Liver (tissue), 9 donors: ENCODE data around the gene CHKA. TPM values are rescaled to one million over a fixed set of nuclear protein-coding genes. Genes with fewer than 3 reads are reported as not detected.

Experiments
- DNase-seq: peaks from one replicate; pipeline ENCODE4 v3.0.0-alpha.2; 2017; ENCODE audit warnings: low spot score
- H3K27ac ChIP-seq, 2 donors: one replicate each; pipeline ENCODE4 v1.7.0; 2013; ENCODE audit warnings: inconsistent platforms in 2 of 2, low read length in 2 of 2, control low read depth in 1 of 2, low read depth in 1 of 2, mild to moderate bottlenecking in 1 of 2
- H3K27me3 ChIP-seq, 4 donors: one replicate each; pipeline versions ENCODE4 v1.6.1 to v1.7.0; 2013; ENCODE audit warnings: low read length in 3 of 4, inconsistent platforms in 1 of 4, mild to moderate bottlenecking in 1 of 4, moderate library complexity in 1 of 4; ENCODE audit not compliant: control insufficient read depth in 4 of 4, insufficient read depth in 4 of 4
- H3K36me3 ChIP-seq, 4 donors: one replicate each; pipeline versions ENCODE4 v1.6.1 to v1.7.0; 2013; ENCODE audit warnings: low read length in 3 of 4, mild to moderate bottlenecking in 3 of 4, low read depth in 1 of 4, moderate library complexity in 1 of 4; ENCODE audit not compliant: control insufficient read depth in 4 of 4, insufficient read depth in 3 of 4
- H3K4me1 ChIP-seq, 4 donors: one replicate each; pipeline versions ENCODE4 v1.6.1 to v1.7.0; 2013; ENCODE audit warnings: low read length in 3 of 4, mild to moderate bottlenecking in 3 of 4, moderate library complexity in 1 of 4; ENCODE audit not compliant: control insufficient read depth in 4 of 4, insufficient read depth in 4 of 4
- H3K4me3 ChIP-seq, 3 donors: one replicate each; pipeline versions ENCODE4 v1.6.1 to v1.7.0; 2013; ENCODE audit warnings: low read length in 3 of 3, control low read depth in 1 of 3, low read depth in 1 of 3, mild to moderate bottlenecking in 1 of 3
- H3K9ac ChIP-seq, 2 donors: one replicate each; pipeline ENCODE4 v1.7.0; 2013; ENCODE audit warnings: low read length in 2 of 2, mild to moderate bottlenecking in 2 of 2, moderate library complexity in 2 of 2, control low read depth in 1 of 2, low read depth in 1 of 2
- H3K9me3 ChIP-seq, 4 donors: one replicate each; pipeline versions ENCODE4 v1.6.1 to v1.7.0; 2013; ENCODE audit warnings: low read length in 3 of 4; ENCODE audit not compliant: control insufficient read depth in 4 of 4
- EGR1 ChIP-seq, 2 donors: IDR thresholded peaks; 2 replicates each; pipeline ENCODE4 v1.6.1; 2016 to 2018; ENCODE audit warnings: antibody characterized with exemption in 2 of 2, low read depth in 2 of 2
- FOXA1 ChIP-seq: IDR thresholded peaks from 2 replicates; pipeline ENCODE4 v1.6.1; 2016; ENCODE audit warnings: antibody characterized with exemption
- FOXA2 ChIP-seq: IDR thresholded peaks from 2 replicates; pipeline ENCODE4 v1.6.1; 2016; ENCODE audit warnings: antibody characterized with exemption
- GABPA ChIP-seq, 2 donors: IDR thresholded peaks in 1 of 2; conservative IDR thresholded peaks in 1 of 2; 2 replicates each; pipeline ENCODE4 v1.6.1; 2016; ENCODE audit warnings: antibody characterized with exemption in 2 of 2, mild to moderate bottlenecking in 1 of 2, moderate library complexity in 1 of 2
- HNF4A ChIP-seq, 2 donors: conservative IDR thresholded peaks; 2 replicates each; pipeline ENCODE4 v1.6.1; 2016; ENCODE audit warnings: antibody characterized with exemption in 2 of 2, mild to moderate bottlenecking in 2 of 2
- HNF4G ChIP-seq: IDR thresholded peaks from 2 replicates; pipeline ENCODE4 v1.6.1; 2016; ENCODE audit warnings: antibody characterized with exemption
- JUND ChIP-seq, 2 donors: IDR thresholded peaks; 2 replicates each; pipeline ENCODE4 v1.6.1; 2016; ENCODE audit warnings: antibody characterized with exemption in 2 of 2
- MAX ChIP-seq: IDR thresholded peaks from 2 replicates; pipeline ENCODE4 v1.6.1; 2016; ENCODE audit warnings: antibody characterized with exemption
- NR2F2 ChIP-seq: IDR thresholded peaks from 2 replicates; pipeline ENCODE4 v1.6.1; 2016; ENCODE audit warnings: antibody characterized with exemption
- RAD21 ChIP-seq, 2 donors: IDR thresholded peaks; 2 replicates each; pipeline ENCODE4 v1.6.1; 2016; ENCODE audit warnings: antibody characterized with exemption in 2 of 2, mild to moderate bottlenecking in 2 of 2
- RXRA ChIP-seq, 2 donors: IDR thresholded peaks; 2 replicates each; pipeline ENCODE4 v1.6.1; 2017 to 2018; ENCODE audit warnings: antibody characterized with exemption in 2 of 2, mild to moderate bottlenecking in 1 of 2
- SP1 ChIP-seq: IDR thresholded peaks from 2 replicates; pipeline ENCODE4 v1.6.1; 2018; ENCODE audit warnings: antibody characterized with exemption, mild to moderate bottlenecking
- TAF1 ChIP-seq: conservative IDR thresholded peaks from 2 replicates; pipeline ENCODE4 v1.6.1; 2016; ENCODE audit warnings: antibody characterized with exemption, mild to moderate bottlenecking
- YY1 ChIP-seq: IDR thresholded peaks from 2 replicates; pipeline ENCODE4 v1.6.1; 2016; ENCODE audit warnings: antibody characterized with exemption, mild to moderate bottlenecking
- ZBTB33 ChIP-seq: IDR thresholded peaks from 2 replicates; pipeline ENCODE4 v1.6.1; 2016; ENCODE audit warnings: antibody characterized with exemption
- WGBS: extraction: QIAGEN DNeasy Blood & Tissue Kit; methylation state at CpG from one replicate; pipeline ENCODE4 v1.1.7; 2013; 5-methylcytosine and 5-hydroxymethylcytosine counted together
- polyA plus RNA-seq, 2 donors: library from polyadenylated mRNA; stranded (reverse) in 1 of 2; unstranded in 1 of 2; fragments of 200-250 nt in 1 of 2; fragments of >200 nt in 1 of 2; fragmentation: Nextera tagmentation in 1 of 2; extraction: Ambion mirVana in 1 of 2; gene quantifications; one replicate each; pipeline versions ENCODE4 v1.2.1 to v1.2.3, GENCODE V29; 2013 to 2015
- total RNA-seq, 2 donors: library from RNA; depleted of rRNA; stranded (reverse); fragments of >200 nt; gene quantifications; one replicate each; pipeline ENCODE4 v1.2.3, GENCODE V29; 2014
- TF ChIP-seq, protein P1 (sequence below): IDR thresholded peaks from 2 replicates; pipeline ENCODE4 v1.6.1; 2016; ENCODE audit warnings: antibody characterized with exemption
- TF ChIP-seq, protein P2 (sequence below): fragments of 150-350 bp; IDR thresholded peaks from 2 replicates; pipeline ENCODE4 v1.5.1; 2017; ENCODE audit warnings: improper control_type of control experiment, low read depth, low read length; ENCODE audit not compliant: missing input control
- TF ChIP-seq, protein P3 (sequence below): IDR thresholded peaks from 2 replicates; pipeline ENCODE4 v1.6.1; 2016; ENCODE audit warnings: antibody characterized with exemption, mild to moderate bottlenecking
- donor health status: healthy.
- donor health status: healthy.
- donor health status: healthy.
- donor health status: healthy.
- donor health status: healthy.

CHKA gene
- total and polyA plus RNA-seq, 4 donors = 11.4 to 41.9 (median 17.3) TPM

DNA sequence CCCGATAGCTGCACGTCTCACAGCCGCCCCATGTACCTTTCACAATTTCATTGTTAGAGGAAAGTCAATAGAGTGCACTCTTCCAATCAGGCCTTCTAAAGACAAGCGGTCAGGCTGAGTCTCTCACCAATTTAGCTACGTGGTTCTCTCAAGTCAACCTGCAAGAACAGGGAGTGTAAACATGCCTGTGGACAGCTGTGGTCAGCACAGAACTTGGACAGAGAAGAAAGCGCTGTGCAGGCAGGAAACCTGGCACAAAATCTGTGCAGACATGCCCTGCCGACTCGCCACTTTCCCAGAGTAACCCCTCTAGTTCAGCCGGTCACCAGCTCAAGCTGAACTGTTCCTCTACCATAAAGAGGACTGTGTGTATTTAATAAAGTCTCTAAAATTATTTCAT lies 39.5 kb downstream of the CHKA start:
- no peak overlapping the region for H3K27ac ChIP-seq
- TF ChIP-seq RAD21 (IDR thresholded peaks at IDR 0.05) (peak in 1 of 2 donors; percentile 58), HNF4G (no peak), EGR1 (IDR thresholded peaks at IDR 0.05; ENCODE audit: low read depth in 2 of 2) (no peak), SP1 (no peak), FOXA2 (peak; percentile 73), RXRA (IDR thresholded peaks at IDR 0.05) (peak; percentile 32 to 53), FOXA1 (no peak), YY1 (no peak), TAF1 (no peak), JUND (IDR thresholded peaks at IDR 0.05) (no peak), NR2F2 (no peak), ZBTB33 (no peak), HNF4A (conservative IDR thresholded peaks at IDR 0.05) (peak in 1 of 2 donors; percentile 38), GABPA (IDR thresholded peaks at IDR 0.05 in 1 of 2, conservative IDR thresholded peaks at IDR 0.05 in 1 of 2) (no peak), MAX (no peak)
- TF ChIP-seq, protein P1, sequence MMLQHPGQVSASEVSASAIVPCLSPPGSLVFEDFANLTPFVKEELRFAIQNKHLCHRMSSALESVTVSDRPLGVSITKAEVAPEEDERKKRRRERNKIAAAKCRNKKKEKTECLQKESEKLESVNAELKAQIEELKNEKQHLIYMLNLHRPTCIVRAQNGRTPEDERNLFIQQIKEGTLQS = no peak
- TF ChIP-seq, protein P2, sequence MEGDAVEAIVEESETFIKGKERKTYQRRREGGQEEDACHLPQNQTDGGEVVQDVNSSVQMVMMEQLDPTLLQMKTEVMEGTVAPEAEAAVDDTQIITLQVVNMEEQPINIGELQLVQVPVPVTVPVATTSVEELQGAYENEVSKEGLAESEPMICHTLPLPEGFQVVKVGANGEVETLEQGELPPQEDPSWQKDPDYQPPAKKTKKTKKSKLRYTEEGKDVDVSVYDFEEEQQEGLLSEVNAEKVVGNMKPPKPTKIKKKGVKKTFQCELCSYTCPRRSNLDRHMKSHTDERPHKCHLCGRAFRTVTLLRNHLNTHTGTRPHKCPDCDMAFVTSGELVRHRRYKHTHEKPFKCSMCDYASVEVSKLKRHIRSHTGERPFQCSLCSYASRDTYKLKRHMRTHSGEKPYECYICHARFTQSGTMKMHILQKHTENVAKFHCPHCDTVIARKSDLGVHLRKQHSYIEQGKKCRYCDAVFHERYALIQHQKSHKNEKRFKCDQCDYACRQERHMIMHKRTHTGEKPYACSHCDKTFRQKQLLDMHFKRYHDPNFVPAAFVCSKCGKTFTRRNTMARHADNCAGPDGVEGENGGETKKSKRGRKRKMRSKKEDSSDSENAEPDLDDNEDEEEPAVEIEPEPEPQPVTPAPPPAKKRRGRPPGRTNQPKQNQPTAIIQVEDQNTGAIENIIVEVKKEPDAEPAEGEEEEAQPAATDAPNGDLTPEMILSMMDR = no peak
- TF ChIP-seq, protein P3, sequence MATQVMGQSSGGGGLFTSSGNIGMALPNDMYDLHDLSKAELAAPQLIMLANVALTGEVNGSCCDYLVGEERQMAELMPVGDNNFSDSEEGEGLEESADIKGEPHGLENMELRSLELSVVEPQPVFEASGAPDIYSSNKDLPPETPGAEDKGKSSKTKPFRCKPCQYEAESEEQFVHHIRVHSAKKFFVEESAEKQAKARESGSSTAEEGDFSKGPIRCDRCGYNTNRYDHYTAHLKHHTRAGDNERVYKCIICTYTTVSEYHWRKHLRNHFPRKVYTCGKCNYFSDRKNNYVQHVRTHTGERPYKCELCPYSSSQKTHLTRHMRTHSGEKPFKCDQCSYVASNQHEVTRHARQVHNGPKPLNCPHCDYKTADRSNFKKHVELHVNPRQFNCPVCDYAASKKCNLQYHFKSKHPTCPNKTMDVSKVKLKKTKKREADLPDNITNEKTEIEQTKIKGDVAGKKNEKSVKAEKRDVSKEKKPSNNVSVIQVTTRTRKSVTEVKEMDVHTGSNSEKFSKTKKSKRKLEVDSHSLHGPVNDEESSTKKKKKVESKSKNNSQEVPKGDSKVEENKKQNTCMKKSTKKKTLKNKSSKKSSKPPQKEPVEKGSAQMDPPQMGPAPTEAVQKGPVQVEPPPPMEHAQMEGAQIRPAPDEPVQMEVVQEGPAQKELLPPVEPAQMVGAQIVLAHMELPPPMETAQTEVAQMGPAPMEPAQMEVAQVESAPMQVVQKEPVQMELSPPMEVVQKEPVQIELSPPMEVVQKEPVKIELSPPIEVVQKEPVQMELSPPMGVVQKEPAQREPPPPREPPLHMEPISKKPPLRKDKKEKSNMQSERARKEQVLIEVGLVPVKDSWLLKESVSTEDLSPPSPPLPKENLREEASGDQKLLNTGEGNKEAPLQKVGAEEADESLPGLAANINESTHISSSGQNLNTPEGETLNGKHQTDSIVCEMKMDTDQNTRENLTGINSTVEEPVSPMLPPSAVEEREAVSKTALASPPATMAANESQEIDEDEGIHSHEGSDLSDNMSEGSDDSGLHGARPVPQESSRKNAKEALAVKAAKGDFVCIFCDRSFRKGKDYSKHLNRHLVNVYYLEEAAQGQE = no peak
- DNase-seq = no peak
- H3K36me3 ChIP-seq = peaks cover 3 to 7% (median 4%) of the 10 kb centered on the region in 4 donors
- H3K4me1 ChIP-seq = peaks cover 0 to 20% (median 11%) of the 10 kb centered on the region in 4 donors
- H3K9ac ChIP-seq = no peak overlapping the region
- WGBS = 35% methylated on average over 9 of the region's 9 CpGs
- H3K9me3 ChIP-seq = no peaks in the 10 kb centered on the region
- H3K27me3 ChIP-seq = no peaks in the 10 kb centered on the region
- no peak overlapping the region for H3K4me3 ChIP-seq
